GM19035 (cell line): ENCODE data around the gene TAS1R3.

ENCODE experiments used
- ATAC-seq: cut with Tn5 transposase; IDR thresholded peaks from one replicate; pipeline ENCODE4 v1.9.1; 2021; ENCODE audit not compliant: unreplicated experiment

Gene TAS1R3

GRCh38 chr1:1294250-1294890 is 36.7 kb upstream of the TAS1R3 start:
- no peak for ATAC-seq

DNA sequence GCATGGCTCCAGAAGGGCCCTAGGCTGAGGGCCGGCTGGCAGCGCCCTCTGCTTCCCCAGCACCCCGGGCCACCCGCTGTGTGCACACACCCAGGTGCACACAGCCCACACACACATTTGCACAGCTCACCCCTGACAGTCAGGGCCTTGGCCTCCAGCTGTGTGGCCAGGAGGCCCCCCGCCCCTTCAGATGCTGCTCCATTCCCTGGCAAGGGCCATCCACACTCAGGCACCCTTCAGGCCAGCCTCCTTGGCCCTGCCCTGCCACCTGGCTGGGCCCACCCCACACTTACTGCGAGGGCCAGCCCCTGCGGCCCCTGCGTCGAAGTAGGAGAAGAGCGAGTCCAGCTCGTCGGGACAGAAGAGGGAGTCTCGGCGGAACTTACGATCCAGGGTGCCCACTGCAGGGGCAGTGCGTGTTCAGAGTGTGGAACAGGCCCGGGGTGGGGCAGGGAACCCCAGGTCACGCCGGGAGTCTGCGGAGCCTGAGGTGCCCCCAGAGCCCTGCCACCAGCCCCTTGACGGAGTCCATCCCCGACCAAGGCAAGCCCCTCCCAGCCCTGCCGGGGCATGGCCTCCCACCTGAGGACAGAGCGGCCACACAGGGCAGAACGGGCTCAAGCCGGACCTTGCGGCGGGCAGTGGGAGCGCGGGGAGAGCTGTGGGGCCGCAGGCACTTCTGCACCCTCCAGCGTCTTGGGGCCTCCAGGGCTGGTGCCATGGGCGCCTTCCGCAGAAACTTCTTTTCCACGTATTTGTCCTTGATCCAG is 35.7 kb upstream of the TAS1R3 start:
- no peak for ATAC-seq

DNA sequence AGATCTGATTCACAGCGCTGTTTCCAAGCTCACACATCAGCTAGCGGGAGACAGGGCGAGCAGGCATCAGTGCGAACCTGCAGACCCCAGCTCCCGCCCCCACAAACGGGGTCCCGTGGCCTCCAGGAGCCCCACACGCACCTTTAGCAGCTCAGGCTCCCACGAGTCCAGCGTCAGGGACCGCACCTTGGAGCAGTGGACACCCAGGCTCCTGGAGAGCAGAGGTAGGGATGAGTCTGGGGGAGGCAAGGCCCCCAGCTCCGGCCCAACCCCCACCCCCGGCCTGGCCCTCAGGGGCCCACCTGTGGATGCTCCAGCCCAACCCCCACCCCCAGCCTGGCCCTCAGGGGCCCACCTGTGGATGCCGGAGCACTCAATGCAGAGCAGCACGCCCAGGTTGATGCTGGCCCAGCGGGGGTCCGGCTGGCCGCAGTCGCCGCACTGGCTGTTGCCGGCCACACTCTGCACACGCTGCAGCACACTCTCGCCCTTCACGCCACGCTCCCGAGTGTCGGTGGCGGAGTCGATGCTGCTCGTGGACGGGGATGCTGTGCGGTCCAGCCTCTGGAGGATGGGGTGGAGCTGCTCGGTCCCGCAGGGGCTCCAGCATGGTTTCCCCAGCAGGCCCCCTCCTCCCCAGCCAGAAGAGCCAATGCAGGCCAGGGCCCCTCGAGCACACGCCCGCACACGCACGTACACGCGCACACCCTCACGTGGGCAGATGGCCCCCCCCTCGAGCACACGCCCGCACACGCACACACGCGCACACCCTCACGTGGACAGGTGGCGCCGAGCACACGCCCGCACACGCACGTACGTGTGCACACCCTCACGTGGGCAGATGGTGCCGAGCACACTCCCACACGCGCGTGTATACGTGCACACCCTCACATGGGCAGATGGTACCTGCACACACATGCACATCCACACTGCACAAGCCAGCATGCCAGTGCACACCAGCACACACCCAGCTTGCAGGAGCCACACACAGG is 34.7 kb upstream of the TAS1R3 start:
- no peak for ATAC-seq

- no peak for ATAC-seq
These were observed 33.2 kb upstream of the TAS1R3 start for GRCh38 chr1:1297802-1298424.

- ATAC-seq: no peak
These were observed 32.0 kb upstream of the TAS1R3 start for GRCh38 chr1:1298861-1299685.

DNA sequence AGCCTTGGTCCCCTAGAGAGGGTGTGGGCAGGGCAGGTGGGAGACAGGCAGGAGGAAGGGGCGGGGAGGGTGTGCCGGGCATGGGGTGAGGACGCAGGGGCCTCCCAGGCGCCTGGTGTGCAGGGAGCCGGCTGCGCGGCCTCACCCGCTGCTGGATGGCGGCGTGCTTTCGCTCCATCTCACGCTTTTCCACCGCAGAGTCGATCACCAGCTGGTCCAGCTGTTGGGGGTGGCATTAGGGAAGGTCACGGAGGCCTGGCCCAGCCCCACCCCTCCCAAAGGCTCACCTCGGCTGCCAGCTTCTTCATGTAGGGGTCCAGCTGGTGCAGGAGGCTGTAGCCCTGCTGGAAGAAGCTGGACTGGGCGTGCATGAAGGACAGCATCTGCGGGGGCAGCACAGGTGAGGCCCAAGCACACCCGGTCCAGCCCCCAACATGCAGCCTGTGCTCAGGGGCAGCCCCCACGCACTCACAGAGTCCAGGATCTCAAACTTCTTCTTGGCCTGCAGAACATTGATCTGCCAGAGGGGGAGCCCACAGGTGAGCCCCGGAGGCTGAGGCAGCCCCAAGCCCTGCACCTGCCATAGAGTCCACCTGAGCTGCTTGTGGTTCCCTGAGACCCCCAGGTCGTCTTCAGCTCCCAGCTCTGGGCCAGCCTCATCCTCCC is 31.3 kb upstream of the TAS1R3 start:
- ATAC-seq: no peak

- ATAC-seq: no peak
These were observed 30.7 kb upstream of the TAS1R3 start for GRCh38 chr1:1300352-1300739.

- no peak for ATAC-seq
These were observed 29.1 kb upstream of the TAS1R3 start for GRCh38 chr1:1302006-1302430.

GRCh38 chr1:1302951-1303509 is 28.1 kb upstream of the TAS1R3 start:
- ATAC-seq: no peak

DNA sequence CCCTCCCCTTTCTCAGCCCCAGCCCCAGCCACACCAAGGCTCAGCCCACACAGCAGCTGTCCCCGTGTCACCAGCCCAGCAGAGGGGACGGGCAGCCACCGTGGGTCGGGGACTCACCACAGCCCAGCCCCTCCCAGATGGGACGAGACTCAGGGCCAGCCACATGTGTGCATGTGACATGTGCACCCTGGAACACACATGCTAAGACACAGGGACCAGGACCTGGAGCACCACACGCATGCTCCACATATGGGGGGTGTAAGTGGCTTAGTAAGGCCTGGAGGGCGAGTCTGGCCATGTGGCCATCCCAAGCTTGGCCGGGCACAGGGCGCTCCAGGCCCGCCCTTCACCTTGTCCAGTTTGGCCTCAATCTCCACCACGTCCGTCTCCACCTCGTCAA is 27.3 kb upstream of the TAS1R3 start:
- no peak for ATAC-seq

- ATAC-seq: no peak
These were observed 26.5 kb upstream of the TAS1R3 start for GRCh38 chr1:1304331-1305299.

GRCh38 chr1:1305300-1306069 is 25.6 kb upstream of the TAS1R3 start:
- no peak for ATAC-seq

GRCh38 chr1:1306070-1306660 is 24.9 kb upstream of the TAS1R3 start:
- no peak for ATAC-seq

DNA sequence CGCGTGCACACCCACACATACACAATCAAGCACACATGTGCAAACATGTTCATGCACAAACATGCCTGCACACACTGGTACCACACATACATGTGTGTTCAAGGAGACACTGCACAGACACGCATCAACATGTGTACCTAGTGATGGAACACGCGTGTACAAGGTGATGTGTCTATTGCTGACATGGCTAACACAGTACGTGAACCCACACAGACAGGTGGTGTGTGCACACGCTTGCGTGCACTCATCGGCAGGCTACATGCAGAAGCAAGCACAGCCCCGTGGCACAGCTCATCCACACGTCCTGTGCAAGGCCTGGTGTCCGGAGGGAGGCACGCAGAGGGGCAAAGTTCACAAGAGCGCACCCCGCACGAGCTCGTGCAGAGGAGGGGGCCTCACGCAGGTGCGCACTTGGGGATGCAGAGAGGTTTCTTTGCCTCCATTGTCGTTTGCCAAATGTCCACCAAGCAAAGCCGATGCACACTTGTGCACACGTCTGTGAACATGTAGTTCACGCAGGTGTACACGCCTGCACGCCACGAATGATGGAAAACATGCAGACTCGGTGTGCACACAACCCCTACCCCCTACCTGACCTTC is 24.3 kb upstream of the TAS1R3 start:
- no peak for ATAC-seq

DNA sequence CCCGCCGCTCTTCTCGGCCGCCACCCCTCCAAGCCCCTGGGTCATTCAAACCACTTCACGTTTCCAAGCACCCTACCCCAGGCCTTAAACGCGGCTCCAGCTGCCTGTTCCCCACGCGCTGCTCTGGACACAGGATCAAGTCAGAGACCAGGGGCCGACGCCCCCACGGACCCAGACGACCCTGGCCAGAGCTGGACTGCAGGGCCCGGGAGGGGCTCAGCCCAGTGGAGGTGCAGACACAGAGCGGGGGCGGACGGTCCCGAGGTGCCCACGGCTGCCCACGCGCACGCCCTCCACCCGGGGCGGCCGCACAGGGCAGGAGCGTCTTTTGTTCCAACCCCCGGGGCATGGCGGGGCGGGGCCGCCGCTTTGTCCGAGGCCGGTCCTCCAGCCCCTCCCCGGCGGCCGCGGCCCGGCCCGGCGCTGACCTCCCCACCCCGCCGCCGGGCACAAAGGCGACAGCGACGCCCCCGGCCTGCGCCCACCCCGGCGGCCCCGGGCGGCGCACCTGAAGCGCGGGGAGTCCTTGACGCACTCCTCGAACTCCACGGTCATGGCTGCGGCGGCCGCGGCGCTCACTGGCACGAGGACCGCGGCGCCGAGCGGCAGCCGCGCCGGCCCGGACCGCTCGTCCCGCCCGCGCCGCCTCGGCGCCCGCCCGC is 23.7 kb upstream of the TAS1R3 start:
- peak; percentile 8 for ATAC-seq
